ENCODE measurements around the gene ADAM11.

Gene ADAM11

GRCh38 chr17:44781551-44782325 lies 22.9 kb downstream of the ADAM11 start:
- TF ChIP-seq JUND (IDR thresholded peaks at IDR 0.05; ENCODE audit: low read depth): no peak
- DNase-seq (ENCODE audit: low read depth in 1 of 2, low spot score in 1 of 2): no peak
- in situ Hi-C loops (cut with HindIII; ENCODE audit: low pct_unique_long_range_greater_than_20kb, low sequenced_read_pairs): no loop called here

DNA sequence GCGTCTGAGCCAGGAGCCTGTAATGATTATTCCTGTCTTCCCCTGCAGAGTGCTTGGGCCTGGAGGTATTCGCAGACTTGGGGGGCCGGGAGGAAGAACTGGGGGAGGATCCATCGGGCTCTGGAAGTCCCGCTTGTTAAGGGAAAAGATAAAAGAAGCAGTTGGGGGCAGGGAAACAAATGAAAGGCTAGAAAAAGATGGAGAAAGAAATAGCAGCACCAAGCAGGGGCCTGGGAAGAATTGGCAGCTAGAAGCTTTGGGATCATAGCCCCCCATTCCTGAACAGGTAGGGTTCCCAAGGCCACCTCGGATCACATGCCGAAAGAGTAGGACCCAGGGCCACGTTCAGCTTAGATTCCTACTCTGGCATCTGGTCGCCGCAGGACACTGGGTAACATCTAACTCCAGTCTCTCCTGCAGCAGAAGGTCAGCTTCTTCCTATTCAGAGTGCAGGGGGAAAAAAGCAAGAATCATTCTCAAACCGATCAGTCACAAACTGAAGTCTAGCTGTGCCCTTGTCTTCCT lies 23.6 kb downstream of the ADAM11 start:
- TF ChIP-seq JUND (IDR thresholded peaks at IDR 0.05; ENCODE audit: low read depth): no peak
- in situ Hi-C loops (cut with HindIII; ENCODE audit: low pct_unique_long_range_greater_than_20kb, low sequenced_read_pairs): no loop called here
- DNase-seq (ENCODE audit: low read depth in 1 of 2, low spot score in 1 of 2): no peak

- no peak for DNase-seq (ENCODE audit: low read depth in 1 of 2, low spot score in 1 of 2)
- in situ Hi-C loops (cut with HindIII; ENCODE audit: low pct_unique_long_range_greater_than_20kb, low sequenced_read_pairs): no loop called here
- TF ChIP-seq JUND (IDR thresholded peaks at IDR 0.05; ENCODE audit: low read depth): no peak
Observed at GRCh38 chr17:44785921-44786320, 27.1 kb downstream of the ADAM11 start.

- in situ Hi-C loops (cut with HindIII; ENCODE audit: low pct_unique_long_range_greater_than_20kb, low sequenced_read_pairs): no loop called here
- no peak for TF ChIP-seq JUND (IDR thresholded peaks at IDR 0.05; ENCODE audit: low read depth)
- no peak for DNase-seq (ENCODE audit: low read depth in 1 of 2, low spot score in 1 of 2)
Observed at GRCh38 chr17:44786551-44787081, 27.8 kb downstream of the ADAM11 start.

DNA sequence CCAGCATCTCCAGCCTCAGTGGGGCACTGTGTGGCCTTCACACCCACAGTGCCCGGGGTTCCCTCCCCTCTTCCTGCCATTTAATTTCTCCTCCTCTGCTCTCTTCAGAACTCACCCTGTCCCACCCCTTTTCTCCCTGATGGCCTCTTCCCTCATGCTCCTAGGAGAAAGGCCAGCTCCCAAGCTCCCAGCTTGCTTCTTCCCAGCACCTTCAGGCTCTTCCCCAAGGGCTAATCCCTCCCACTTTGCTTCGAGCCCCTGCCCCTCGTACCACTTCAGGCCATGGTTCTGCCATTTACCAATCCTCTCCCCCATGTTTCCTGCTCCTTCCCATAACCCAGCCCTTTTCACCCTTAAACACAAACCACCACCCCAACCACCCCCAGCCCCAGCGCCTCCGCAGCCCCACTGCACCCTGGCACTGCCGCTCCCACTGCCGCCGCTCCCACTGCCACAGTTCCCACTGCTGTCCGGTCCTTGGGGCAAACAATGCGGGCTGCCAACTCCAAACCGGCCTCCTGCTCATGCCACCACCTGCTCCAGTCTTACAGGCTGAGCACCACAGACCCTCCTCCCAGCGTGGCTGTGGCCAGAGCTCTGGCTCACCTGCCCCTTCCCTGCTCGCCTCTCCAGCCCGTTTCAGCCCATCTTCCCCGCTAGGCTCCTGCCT lies 28.6 kb downstream of the ADAM11 start:
- no peak for DNase-seq (ENCODE audit: low read depth in 1 of 2, low spot score in 1 of 2)
- TF ChIP-seq JUND (IDR thresholded peaks at IDR 0.05; ENCODE audit: low read depth): no peak
- in situ Hi-C loops (cut with HindIII; ENCODE audit: low pct_unique_long_range_greater_than_20kb, low sequenced_read_pairs): no loop called here

DNA sequence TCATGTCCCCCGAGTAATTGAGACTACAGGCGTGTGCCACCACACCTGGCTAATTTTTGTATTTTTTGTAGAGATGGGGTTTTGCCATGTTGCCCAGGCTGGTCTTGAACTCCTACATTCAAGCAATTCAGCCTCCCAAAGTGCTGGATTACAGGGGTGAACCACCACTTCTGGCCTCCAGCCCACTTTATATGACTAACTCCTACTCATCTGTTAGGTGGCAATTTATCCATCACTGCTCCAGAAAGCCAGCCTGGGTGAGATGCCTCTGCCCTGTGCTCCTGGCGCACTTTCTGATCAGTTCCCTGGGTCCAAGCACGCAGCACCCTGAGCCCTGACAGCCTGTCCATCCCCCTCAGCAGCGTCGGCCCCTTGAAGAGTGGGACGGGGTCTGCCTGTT lies 29.4 kb downstream of the ADAM11 start:
- no peak for DNase-seq (ENCODE audit: low read depth in 1 of 2, low spot score in 1 of 2)
- in situ Hi-C loops (cut with HindIII; ENCODE audit: low pct_unique_long_range_greater_than_20kb, low sequenced_read_pairs): no loop called here
- no peak for TF ChIP-seq JUND (IDR thresholded peaks at IDR 0.05; ENCODE audit: low read depth)

DNA sequence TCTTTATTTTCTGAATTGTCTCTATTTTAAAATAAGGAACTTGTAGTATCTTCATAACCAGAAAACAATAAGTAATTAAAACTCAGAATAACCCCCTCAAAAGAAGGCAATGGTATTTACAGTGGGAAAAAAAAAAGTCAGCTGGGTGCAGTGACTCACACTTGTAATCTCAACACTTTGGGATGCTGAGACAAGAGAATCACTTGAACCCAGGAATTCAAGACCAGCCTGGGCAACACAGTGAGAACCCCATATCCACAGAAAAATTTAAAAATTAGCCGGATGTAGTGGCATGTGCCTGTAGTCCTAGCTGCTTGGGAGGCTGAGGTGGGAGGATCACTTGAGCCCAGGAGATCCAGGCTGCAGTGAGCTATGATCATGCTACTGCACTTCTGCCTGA lies 33.5 kb downstream of the ADAM11 start:
- no peak for TF ChIP-seq JUND (IDR thresholded peaks at IDR 0.05; ENCODE audit: low read depth)
- in situ Hi-C loops (cut with HindIII; ENCODE audit: low pct_unique_long_range_greater_than_20kb, low sequenced_read_pairs): no loop called here
- DNase-seq (ENCODE audit: low read depth in 1 of 2, low spot score in 1 of 2): no peak

DNA sequence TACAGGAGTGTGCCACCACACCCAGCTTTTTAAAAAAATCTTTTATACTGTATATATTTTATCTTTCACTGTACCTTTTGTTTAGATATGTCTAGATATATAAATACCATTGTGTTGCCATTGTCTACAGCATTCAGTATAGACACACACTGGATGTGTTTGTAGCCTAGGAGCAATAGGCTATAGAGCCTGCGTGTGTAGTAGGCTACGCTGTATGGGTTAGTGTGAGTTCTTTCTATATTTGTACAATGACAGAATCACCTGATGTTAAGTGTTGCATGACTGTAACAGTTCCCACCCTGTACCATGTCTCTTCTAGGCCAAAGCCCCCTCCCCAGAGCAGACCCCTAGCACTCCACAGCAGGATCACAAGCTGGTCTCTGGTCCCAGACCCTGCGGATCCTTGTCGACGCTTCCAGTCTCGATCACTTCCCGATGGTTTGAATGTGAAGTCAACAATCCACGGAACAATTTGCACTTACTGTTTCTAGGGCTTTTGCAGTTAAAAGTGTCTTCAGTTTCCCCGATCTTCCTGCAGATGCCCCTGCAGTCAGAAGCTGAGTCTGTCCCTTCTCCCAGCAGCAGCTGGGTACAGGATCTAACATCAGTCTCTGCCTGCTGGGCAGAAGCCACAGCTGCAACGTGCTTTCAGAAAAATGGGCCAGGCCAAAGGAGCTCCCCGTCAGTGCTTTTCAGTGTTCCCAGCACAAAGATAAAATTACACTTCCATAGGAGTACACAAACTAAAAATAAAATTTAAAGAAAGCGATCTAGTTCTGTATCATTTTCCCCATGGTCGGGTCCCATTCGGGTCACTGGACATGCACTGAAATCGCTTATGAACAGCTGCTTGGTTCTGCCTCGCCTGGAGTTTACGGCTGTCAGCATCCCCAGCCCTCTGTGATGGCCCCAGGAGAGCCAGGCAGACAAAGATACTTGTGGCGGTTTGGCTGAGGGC lies 35.4 kb downstream of the ADAM11 start:
- in situ Hi-C loops (cut with HindIII; ENCODE audit: low pct_unique_long_range_greater_than_20kb, low sequenced_read_pairs): no loop called here
- no peak for DNase-seq (ENCODE audit: low read depth in 1 of 2, low spot score in 1 of 2)
- no peak for TF ChIP-seq JUND (IDR thresholded peaks at IDR 0.05; ENCODE audit: low read depth)

- TF ChIP-seq JUND (IDR thresholded peaks at IDR 0.05; ENCODE audit: low read depth): no peak
- in situ Hi-C loops (cut with HindIII; ENCODE audit: low pct_unique_long_range_greater_than_20kb, low sequenced_read_pairs): no loop called here
- DNase-seq (ENCODE audit: low read depth in 1 of 2, low spot score in 1 of 2): no peak
Observed at GRCh38 chr17:44794851-44795413, 36.1 kb downstream of the ADAM11 start.

DNA sequence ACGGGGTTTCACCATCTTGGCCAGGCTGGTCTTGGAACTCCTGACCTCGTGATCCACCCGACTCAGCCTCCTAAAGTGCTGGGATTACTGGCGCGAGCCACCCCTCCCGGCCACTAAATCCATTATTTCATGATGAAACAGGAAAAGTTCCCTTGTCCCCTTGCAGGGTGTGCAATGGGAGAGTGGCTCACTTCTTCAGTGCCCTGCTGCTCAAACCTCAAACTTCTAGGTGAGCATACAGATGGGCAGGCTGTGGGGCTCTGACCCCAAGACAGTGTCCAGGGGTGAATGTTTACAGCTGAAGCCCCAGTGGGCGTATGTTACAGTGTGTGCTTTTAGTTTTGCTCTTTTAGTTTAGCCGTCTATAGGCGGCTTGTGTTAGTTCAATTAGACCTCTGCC lies 36.6 kb downstream of the ADAM11 start:
- in situ Hi-C loops (cut with HindIII; ENCODE audit: low pct_unique_long_range_greater_than_20kb, low sequenced_read_pairs): no loop called here
- DNase-seq (ENCODE audit: low read depth in 1 of 2, low spot score in 1 of 2): no peak
- TF ChIP-seq JUND (IDR thresholded peaks at IDR 0.05; ENCODE audit: low read depth): no peak

GRCh38 chr17:44795928-44796327 lies 37.1 kb downstream of the ADAM11 start:
- TF ChIP-seq JUND (IDR thresholded peaks at IDR 0.05; ENCODE audit: low read depth): no peak
- DNase-seq (ENCODE audit: low read depth in 1 of 2, low spot score in 1 of 2): no peak
- in situ Hi-C loops (cut with HindIII; ENCODE audit: low pct_unique_long_range_greater_than_20kb, low sequenced_read_pairs): no loop called here

DNA sequence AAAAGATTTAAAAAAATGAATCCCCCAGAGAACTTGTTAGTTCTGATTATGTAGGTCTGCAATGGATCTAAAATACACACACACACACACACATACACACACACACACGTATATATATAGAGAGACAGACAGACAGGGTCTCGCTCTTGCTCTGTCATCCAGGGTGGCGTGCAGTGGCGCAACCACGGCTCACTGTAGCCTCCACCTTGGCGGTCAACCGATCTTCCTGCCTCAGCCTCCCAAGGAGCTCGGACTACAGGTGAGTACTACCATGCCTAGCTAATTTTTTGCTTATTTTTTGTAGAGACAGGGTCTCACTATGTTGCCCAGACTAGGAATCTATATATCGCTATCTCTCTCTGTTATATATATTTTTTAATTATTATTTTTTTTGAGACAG lies 37.9 kb downstream of the ADAM11 start:
- no peak for TF ChIP-seq JUND (IDR thresholded peaks at IDR 0.05; ENCODE audit: low read depth)
- in situ Hi-C loops (cut with HindIII; ENCODE audit: low pct_unique_long_range_greater_than_20kb, low sequenced_read_pairs): no loop called here
- DNase-seq (ENCODE audit: low read depth in 1 of 2, low spot score in 1 of 2): no peak

Measured in T47D (cell line).